GM12878 (cell line): Measurements from ENCODE around the gene CNST. TPM values are rescaled to one million over a fixed set of nuclear protein-coding genes. Genes with fewer than 3 reads are reported as not detected.

Experiments
- ATAC-seq: fragments of 200-7000 bp; cut with Tn5 transposase; 3 replicates; pipeline ENCODE4 v1.9.1; 2020; ENCODE audit warnings: mild to moderate bottlenecking, moderate library complexity
- BruUV-seq: library from RNA; stranded (reverse); fragments of 400-500 nt; replicated peaks from 2 replicates; lab custom pipeline; 2021; lab: Mats Ljungman, UMichigan
- CTCF ChIA-PET: fragments of 300-600 bp; sonication (Branson Sonifier 250); formaldehyde crosslinking; extraction: SDS; loops from one replicate; lab custom pipeline; 2021; ENCODE audit warnings: inconsistent platforms; lab: Yijun Ruan, JAX
- POLR2A ChIA-PET: fragments of 350-600 bp; formaldehyde crosslinking; extraction: SDS; loops from one replicate; lab custom pipeline; 2021; ENCODE audit warnings: inconsistent platforms; lab: Charles Lee
- RAD21 ChIA-PET: fragments of 300-600 bp; sonication (Branson Sonifier 250); formaldehyde crosslinking; loops from one replicate; lab custom pipeline; 2023; ENCODE audit warnings: antibody characterized with exemption; ENCODE audit not compliant: unreplicated experiment; lab: Charles Lee
- SMC1A ChIA-PET: fragments of 300-600 bp; sonication (Branson Sonifier 250); formaldehyde crosslinking; loops from one replicate; lab custom pipeline; 2023; ENCODE audit not compliant: unreplicated experiment, uncharacterized antibody; lab: Charles Lee
- DNase-seq: peaks from one replicate; pipeline ENCODE4 v3.0.0-alpha.2; 2011; ENCODE audit warnings: low read depth, low spot score
- FAIRE-seq: peaks from 3 replicates; lab custom pipeline; 2011; peaks lifted over from hg19 to GRCh38; lab: Jason Lieb, UNC
- H2AFZ ChIP-seq: 2 replicates; pipeline ENCODE4 v1.6.0; 2011; ENCODE audit warnings: low read depth, low read length, control low read depth; ENCODE audit not compliant: control insufficient read depth
- H3K27ac ChIP-seq: 2 replicates; pipeline ENCODE4 v1.5.1; 2011; ENCODE audit warnings: control low read depth; ENCODE audit not compliant: control insufficient read depth, insufficient read depth
- H3K27me3 ChIP-seq, 2 experiments: replicated peaks in 1 of 2; 2 replicates each; pipeline versions ENCODE4 v1.6.0 to v1.6.1; 2011; ENCODE audit warnings: low read length in 1 of 2; ENCODE audit not compliant: control insufficient read depth in 2 of 2, insufficient read depth in 2 of 2
- H3K36me3 ChIP-seq, 2 experiments: 2 replicates each; pipeline ENCODE4 v1.5.1; 2011; ENCODE audit warnings: low read length in 1 of 2; ENCODE audit not compliant: control insufficient read depth in 2 of 2, insufficient read depth in 2 of 2
- H3K4me1 ChIP-seq: 2 replicates; pipeline ENCODE4 v1.6.1; 2011; ENCODE audit warnings: mild to moderate bottlenecking, low read length, moderate library complexity, mixed read lengths; ENCODE audit not compliant: control insufficient read depth, insufficient read depth
- H3K4me2 ChIP-seq: 2 replicates; pipeline ENCODE4 v1.6.0; 2011; ENCODE audit warnings: control low read depth; ENCODE audit not compliant: control insufficient read depth, insufficient read depth
- H3K4me3 ChIP-seq: fragments of 200-600 bp; sonication (generic); 2 replicates; pipeline ENCODE4 v1.5.1; 2016
- H3K79me2 ChIP-seq: 2 replicates; pipeline ENCODE4 v1.6.0; 2011; ENCODE audit warnings: low read length; ENCODE audit not compliant: control insufficient read depth, insufficient read depth
- H3K9ac ChIP-seq: 2 replicates; pipeline ENCODE4 v1.8.0; 2011; ENCODE audit warnings: low read length, control low read depth, mixed read lengths; ENCODE audit not compliant: control insufficient read depth, insufficient read depth
- H3K9me3 ChIP-seq: replicated peaks from 3 replicates; pipeline ENCODE4 v1.5.1; 2011; ENCODE audit warnings: mild to moderate bottlenecking, low read length; ENCODE audit not compliant: control insufficient read depth, insufficient read depth
- H4K20me1 ChIP-seq: 2 replicates; pipeline ENCODE4 v1.6.0; 2011; ENCODE audit not compliant: control insufficient read depth, insufficient read depth
- NBN ChIP-seq: fragments of 450-650 bp; IDR thresholded peaks from 2 replicates; pipeline ENCODE4 v1.6.1; 2016
- NFIC ChIP-seq: IDR thresholded peaks from 2 replicates; pipeline ENCODE4 v1.6.1; 2012; ENCODE audit warnings: low read depth, mild to moderate bottlenecking, inconsistent platforms, low read length, moderate library complexity
- SIN3A ChIP-seq: IDR thresholded peaks from 2 replicates; pipeline ENCODE4 v1.6.1; 2012; ENCODE audit warnings: low read depth, low read length, improper control_type of control experiment
- USF2 ChIP-seq: IDR thresholded peaks from 2 replicates; pipeline ENCODE4 v1.6.1; 2011; ENCODE audit warnings: low read depth, low read length, improper control_type of control experiment, borderline replicate concordance
- ZNF207 ChIP-seq: fragments of 450-650 bp; IDR thresholded peaks from 2 replicates; pipeline ENCODE4 v1.6.1; 2014; ENCODE audit warnings: antibody characterized with exemption, mild to moderate bottlenecking, borderline replicate concordance
- ZNF24 ChIP-seq: fragments of 450-650 bp; IDR thresholded peaks from 2 replicates; pipeline ENCODE4 v1.6.1; 2017; ENCODE audit warnings: antibody characterized with exemption, mild to moderate bottlenecking
- WGBS: methylation state at CpG from one replicate; pipeline ENCODE4 v1.1.6; 2016; ENCODE audit warnings: low lambda C conversion rate; ENCODE audit not compliant: insufficient replicate concordance, insufficient coverage; ENCODE audit errors: missing lambda C conversion rate; 5-methylcytosine and 5-hydroxymethylcytosine counted together
- in situ Hi-C: fragments of 300-500 bp; cut with MboI; formaldehyde crosslinking; loops from 9 replicates; pipeline ENCODE4 v1.14.3; 2018; ENCODE audit warnings: mixed read lengths
- intact Hi-C: fragments of 100-400 bp; cut with micrococcal nuclease; formaldehyde crosslinking; loops from one replicate; pipeline ENCODE4 v1.14.2; 2022; ENCODE audit not compliant: unreplicated experiment
- polyA plus RNA-seq, 11 experiments: library from polyadenylated mRNA; depleted of rRNA in 4 of 11; unstranded in 6 of 11; stranded (reverse) in 5 of 11; fragments of >200 nt; fragmentation: Nextera tagmentation in 4 of 11; fragmentation: Illumina TruSeq in 1 of 11; extraction: Ambion mirVana in 4 of 11; extraction: Trizol in 1 of 11; gene quantifications; 1 replicate in 1 of 11; 2 replicates in 10 of 11; pipeline versions ENCODE4 v1.2.1 to v1.2.3, GENCODE V29; 2011 to 2016; ENCODE audit warnings: inconsistent platforms in 2 of 11, missing spikeins in 2 of 11, low read depth in 1 of 11
- total RNA-seq, 4 experiments: library from RNA; depleted of rRNA in 3 of 4; stranded (reverse); fragments of >200 nt in 3 of 4; fragmentation: Illumina TruSeq in 1 of 4; extraction: Trizol in 1 of 4; gene quantifications; 2 replicates each; pipeline versions ENCODE4 v1.2.1 to v1.2.3, GENCODE V29; 2013 to 2021
- TF ChIP-seq, protein P1 (sequence below): IDR thresholded peaks from 2 replicates; pipeline ENCODE4 v1.6.1; 2012; ENCODE audit warnings: mild to moderate bottlenecking, low read depth, low read length

CNST gene
- total and polyA plus RNA-seq, 10 of the 15 experiments (the other 5 are each of a cell fraction or from before 2014, with no cell fraction given), result 4.8 to 16.2 (median 12.3) TPM

DNA sequence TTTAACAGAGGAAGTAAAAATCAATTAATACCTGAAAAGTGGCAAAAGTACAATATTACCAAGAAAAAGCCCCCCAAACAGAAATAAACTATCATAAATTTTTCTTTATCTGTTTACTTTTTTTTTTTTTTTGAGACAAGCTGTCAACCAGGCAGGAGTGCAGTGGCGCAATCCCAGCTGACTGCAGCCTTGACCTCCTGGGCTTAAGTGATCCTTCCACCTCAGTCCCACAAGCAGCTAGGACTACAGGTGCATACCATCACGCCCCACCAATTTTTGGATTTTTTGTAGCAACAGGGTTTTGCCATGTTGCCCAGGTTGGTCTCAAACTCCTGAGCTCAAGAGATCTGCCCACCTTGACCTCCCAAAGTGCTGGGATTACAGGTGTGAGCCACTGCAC, 8.2 kb upstream of the CNST start (continued):
- TF ChIP-seq, protein P1, sequence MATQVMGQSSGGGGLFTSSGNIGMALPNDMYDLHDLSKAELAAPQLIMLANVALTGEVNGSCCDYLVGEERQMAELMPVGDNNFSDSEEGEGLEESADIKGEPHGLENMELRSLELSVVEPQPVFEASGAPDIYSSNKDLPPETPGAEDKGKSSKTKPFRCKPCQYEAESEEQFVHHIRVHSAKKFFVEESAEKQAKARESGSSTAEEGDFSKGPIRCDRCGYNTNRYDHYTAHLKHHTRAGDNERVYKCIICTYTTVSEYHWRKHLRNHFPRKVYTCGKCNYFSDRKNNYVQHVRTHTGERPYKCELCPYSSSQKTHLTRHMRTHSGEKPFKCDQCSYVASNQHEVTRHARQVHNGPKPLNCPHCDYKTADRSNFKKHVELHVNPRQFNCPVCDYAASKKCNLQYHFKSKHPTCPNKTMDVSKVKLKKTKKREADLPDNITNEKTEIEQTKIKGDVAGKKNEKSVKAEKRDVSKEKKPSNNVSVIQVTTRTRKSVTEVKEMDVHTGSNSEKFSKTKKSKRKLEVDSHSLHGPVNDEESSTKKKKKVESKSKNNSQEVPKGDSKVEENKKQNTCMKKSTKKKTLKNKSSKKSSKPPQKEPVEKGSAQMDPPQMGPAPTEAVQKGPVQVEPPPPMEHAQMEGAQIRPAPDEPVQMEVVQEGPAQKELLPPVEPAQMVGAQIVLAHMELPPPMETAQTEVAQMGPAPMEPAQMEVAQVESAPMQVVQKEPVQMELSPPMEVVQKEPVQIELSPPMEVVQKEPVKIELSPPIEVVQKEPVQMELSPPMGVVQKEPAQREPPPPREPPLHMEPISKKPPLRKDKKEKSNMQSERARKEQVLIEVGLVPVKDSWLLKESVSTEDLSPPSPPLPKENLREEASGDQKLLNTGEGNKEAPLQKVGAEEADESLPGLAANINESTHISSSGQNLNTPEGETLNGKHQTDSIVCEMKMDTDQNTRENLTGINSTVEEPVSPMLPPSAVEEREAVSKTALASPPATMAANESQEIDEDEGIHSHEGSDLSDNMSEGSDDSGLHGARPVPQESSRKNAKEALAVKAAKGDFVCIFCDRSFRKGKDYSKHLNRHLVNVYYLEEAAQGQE, result no peak
- TF ChIP-seq USF2, result no peak
- no peak for TF ChIP-seq ZNF207

DNA sequence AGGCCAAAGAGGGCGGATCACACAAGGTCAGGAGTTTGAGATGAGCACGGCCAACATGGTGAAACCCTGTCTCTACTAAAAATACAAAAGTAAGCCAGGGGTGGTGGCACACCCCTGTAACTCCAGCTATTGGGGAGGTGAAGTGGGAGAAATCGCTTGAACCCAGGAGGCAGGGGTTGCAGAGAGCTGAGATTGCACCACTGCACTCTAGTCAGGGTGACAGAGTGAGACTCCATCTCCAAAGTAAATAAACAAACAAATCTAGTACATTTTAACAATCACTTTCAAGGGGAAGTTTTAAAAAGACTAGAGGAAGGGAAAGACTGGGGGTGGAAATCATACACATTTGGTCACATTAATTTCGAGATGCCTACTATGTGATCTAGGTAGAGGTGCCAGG, 6.9 kb upstream of the CNST start:
- TF ChIP-seq NFIC, result no peak
- TF ChIP-seq ZNF24, result no peak
- TF ChIP-seq NBN, result no peak
- no peak for TF ChIP-seq SIN3A
- FAIRE-seq, result no peak

More for the DNA sequence above, 6.9 kb upstream of the CNST start:
- no TSS peak for BruUV-seq
- no peak overlapping the region for H3K9ac ChIP-seq
- peaks cover 2 to 18% of the 10 kb centered on the region in 2 experiments for H3K36me3 ChIP-seq
- H4K20me1 ChIP-seq, result no peaks in the 10 kb centered on the region
- RAD21 ChIA-PET, result no interaction called here
- H3K27me3 ChIP-seq, result no peaks in the 10 kb centered on the region
- CTCF ChIA-PET, result interaction anchor here (0.7 kb wide), 1 partner anchor 321 kb away, joined by 3 read pairs; no protein-coding TSS in a partner anchor
- intact Hi-C loops (no loop called here), in situ Hi-C loops (no loop called here)
- peaks cover 13% of the 10 kb centered on the region for H3K79me2 ChIP-seq
- H3K4me2 ChIP-seq, result no peak overlapping the region
- DNase-seq (no peak), ATAC-seq (no peak)
- SMC1A ChIA-PET, result no interaction called here
- 98% methylated on average over 4 of the region's 4 CpGs for WGBS
- no peak overlapping the region for H3K27ac ChIP-seq
- H3K4me1 ChIP-seq, result no peaks in the 10 kb centered on the region
- H2AFZ ChIP-seq, result no peak overlapping the region
- POLR2A ChIA-PET, result interaction anchor here (1.0 kb wide), 1 partner anchor 89 kb away, joined by 3 read pairs; no protein-coding TSS in a partner anchor
- no peaks in the 10 kb centered on the region for H3K9me3 ChIP-seq
- no peak overlapping the region for H3K4me3 ChIP-seq
